Esophagus squamous epithelium (tissue), 4 donors: Measurements from ENCODE around the gene ISOC2.

Experiments used
- POLR2A ChIP-seq, 4 donors: fragments of 450-650 bp; IDR thresholded peaks; one replicate each; pipeline ENCODE4 v1.6.1; 2017; ENCODE audit warnings: antibody characterized with exemption in 4 of 4, mild to moderate bottlenecking in 4 of 4, moderate library complexity in 3 of 4
- TF ChIP-seq, protein P1 (sequence below), 6 experiments: fragments of 450-650 bp in 4 of 6; fragments of 200-600 bp in 2 of 6; sonication (generic) in 2 of 6; IDR thresholded peaks; one replicate each; pipeline ENCODE4 v1.5.1; 2016 to 2019; ENCODE audit warnings: antibody characterized with exemption in 6 of 6, mild to moderate bottlenecking in 4 of 6, moderate library complexity in 4 of 6

DNA sequence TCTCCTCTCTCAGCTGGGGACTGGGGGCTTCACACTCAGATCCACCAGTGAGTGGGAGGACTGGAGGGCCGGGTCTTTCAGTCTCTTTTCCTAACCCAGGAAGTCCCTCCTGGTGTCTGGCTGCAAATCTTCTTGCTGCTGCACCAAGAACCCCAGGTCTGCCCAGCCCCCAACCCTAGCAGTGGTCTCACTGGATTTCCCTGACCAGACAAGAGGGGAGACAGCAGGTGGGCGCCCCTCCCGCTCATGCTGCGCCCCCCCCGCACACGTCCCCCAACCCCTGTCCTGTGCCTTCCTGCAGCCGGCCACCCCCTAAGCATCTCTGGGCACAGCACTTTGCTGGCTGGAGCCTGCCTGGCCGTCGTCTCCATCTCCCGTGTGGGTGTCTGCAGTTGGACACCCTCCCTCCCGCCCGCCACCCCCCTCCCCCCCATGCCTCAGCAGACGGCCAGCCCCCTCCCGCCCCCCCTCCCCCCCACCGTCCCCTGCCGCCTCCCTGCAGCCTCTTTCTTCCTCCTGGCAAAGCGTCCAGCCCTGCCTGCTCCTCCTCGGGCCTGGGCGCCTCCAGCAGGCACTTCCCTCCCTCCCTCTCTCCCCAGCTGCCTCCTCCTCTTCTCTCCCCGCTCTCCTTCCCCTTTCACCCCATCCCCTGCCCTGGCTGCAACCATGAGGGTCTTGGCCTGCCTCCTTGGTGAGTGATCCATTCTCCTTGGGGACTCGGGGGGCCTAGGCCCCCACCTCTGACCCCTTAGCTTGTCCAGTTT is 26.7 kb upstream of the ISOC2 start, which contains the start of gene SSC5D:
- no peak for TF ChIP-seq POLR2A (IDR thresholded peaks at IDR 0.05)
- TF ChIP-seq, protein P1, sequence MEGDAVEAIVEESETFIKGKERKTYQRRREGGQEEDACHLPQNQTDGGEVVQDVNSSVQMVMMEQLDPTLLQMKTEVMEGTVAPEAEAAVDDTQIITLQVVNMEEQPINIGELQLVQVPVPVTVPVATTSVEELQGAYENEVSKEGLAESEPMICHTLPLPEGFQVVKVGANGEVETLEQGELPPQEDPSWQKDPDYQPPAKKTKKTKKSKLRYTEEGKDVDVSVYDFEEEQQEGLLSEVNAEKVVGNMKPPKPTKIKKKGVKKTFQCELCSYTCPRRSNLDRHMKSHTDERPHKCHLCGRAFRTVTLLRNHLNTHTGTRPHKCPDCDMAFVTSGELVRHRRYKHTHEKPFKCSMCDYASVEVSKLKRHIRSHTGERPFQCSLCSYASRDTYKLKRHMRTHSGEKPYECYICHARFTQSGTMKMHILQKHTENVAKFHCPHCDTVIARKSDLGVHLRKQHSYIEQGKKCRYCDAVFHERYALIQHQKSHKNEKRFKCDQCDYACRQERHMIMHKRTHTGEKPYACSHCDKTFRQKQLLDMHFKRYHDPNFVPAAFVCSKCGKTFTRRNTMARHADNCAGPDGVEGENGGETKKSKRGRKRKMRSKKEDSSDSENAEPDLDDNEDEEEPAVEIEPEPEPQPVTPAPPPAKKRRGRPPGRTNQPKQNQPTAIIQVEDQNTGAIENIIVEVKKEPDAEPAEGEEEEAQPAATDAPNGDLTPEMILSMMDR (IDR thresholded peaks at IDR 0.05): no peak
